Neural progenitor cell (in vitro differentiated cells): ENCODE measurements around the gene BABAM1. TPM values are rescaled to one million over a fixed set of nuclear protein-coding genes. Genes with fewer than 3 reads are reported as not detected.
A peak's percentile ranks its signal among the peaks of the same experiment; 100 is the strongest.

ENCODE experiments used
- DNase-seq: peaks from one replicate; pipeline ENCODE4 v3.0.0-alpha.2; 2016; ENCODE audit warnings: low spot score
- H2AFZ ChIP-seq: fragments of 200-600 bp; sonication (generic); replicated peaks from 2 replicates; pipeline ENCODE4 v1.6.1; 2016; ENCODE audit warnings: antibody characterized with exemption
- H3F3A ChIP-seq: fragments of 200-600 bp; sonication (generic); 2 replicates; pipeline ENCODE4 v1.6.1; 2016; ENCODE audit warnings: antibody characterized with exemption, low read depth
- H3K27ac ChIP-seq: fragments of 200-600 bp; sonication (generic); 2 replicates; pipeline ENCODE4 v1.5.1; 2016; ENCODE audit warnings: mild to moderate bottlenecking
- H3K27me3 ChIP-seq: fragments of 200-600 bp; sonication (generic); 2 replicates; pipeline ENCODE4 v1.6.1; 2016; ENCODE audit warnings: mild to moderate bottlenecking, moderate library complexity
- H3K36me3 ChIP-seq: fragments of 200-600 bp; sonication (generic); 2 replicates; pipeline ENCODE4 v1.5.1; 2016
- H3K4me1 ChIP-seq: fragments of 200-600 bp; sonication (generic); 2 replicates; pipeline ENCODE4 v1.6.1; 2016; ENCODE audit warnings: mixed run types
- H3K4me2 ChIP-seq: fragments of 200-600 bp; sonication (generic); 2 replicates; pipeline ENCODE4 v1.6.1; 2016
- H3K4me3 ChIP-seq: fragments of 200-600 bp; sonication (generic); 2 replicates; pipeline ENCODE4 v1.5.1; 2016
- H3K79me2 ChIP-seq: fragments of 200-600 bp; sonication (generic); 2 replicates; pipeline ENCODE4 v1.6.1; 2016; ENCODE audit warnings: low read depth
- H3K9ac ChIP-seq: fragments of 200-600 bp; sonication (generic); 2 replicates; pipeline ENCODE4 v1.6.1; 2016
- H3K9me3 ChIP-seq: fragments of 200-600 bp; sonication (generic); 2 replicates; pipeline ENCODE4 v1.5.1; 2016; ENCODE audit warnings: low read depth
- H4K20me1 ChIP-seq: fragments of 200-600 bp; sonication (generic); 2 replicates; pipeline ENCODE4 v1.6.1; 2016; ENCODE audit warnings: low read depth
- H3K27ac Mint-ChIP-seq: 3 replicates; pipeline ENCODE4 v1.8.0; 2021; ENCODE audit warnings: mixed read lengths
- H3K27me3 Mint-ChIP-seq: 2 replicates; pipeline ENCODE4 v1.8.0; 2022; ENCODE audit warnings: low read depth, mild to moderate bottlenecking, inconsistent platforms, moderate library complexity, mixed read lengths; ENCODE audit not compliant: insufficient read depth
- H3K36me3 Mint-ChIP-seq: 3 replicates; pipeline ENCODE4 v1.8.0; 2021; ENCODE audit warnings: mixed read lengths
- H3K4me1 Mint-ChIP-seq: 3 replicates; pipeline ENCODE4 v1.8.0; 2021; ENCODE audit warnings: mixed read lengths
- H3K4me3 Mint-ChIP-seq: 3 replicates; pipeline ENCODE4 v1.8.0; 2021; ENCODE audit warnings: mild to moderate bottlenecking, moderate library complexity, mixed read lengths
- H3K9me3 Mint-ChIP-seq: 3 replicates; pipeline ENCODE4 v1.8.0; 2020; ENCODE audit warnings: mixed read lengths
- EZH2 ChIP-seq: fragments of 200-600 bp; sonication (generic); IDR thresholded peaks from 2 replicates; pipeline ENCODE4 v1.6.1; 2017; ENCODE audit warnings: antibody characterized with exemption, mild to moderate bottlenecking, moderate library complexity
- EZH2phosphoT487 ChIP-seq: fragments of 200-600 bp; sonication (generic); IDR thresholded peaks from 2 replicates; pipeline ENCODE4 v1.6.1; 2017; ENCODE audit warnings: antibody characterized with exemption
- total RNA-seq: library from RNA; depleted of rRNA; stranded (reverse); fragments of >200 nt; gene quantifications from 2 replicates; pipeline ENCODE4 v1.2.3, GENCODE V29; 2015; ENCODE audit warnings: low replicate concordance
- TF ChIP-seq, protein P1 (sequence below): fragments of 200-600 bp; sonication (generic); IDR thresholded peaks from 2 replicates; pipeline ENCODE4 v1.5.1; 2017; ENCODE audit warnings: antibody characterized with exemption, mild to moderate bottlenecking

BABAM1 gene
- total RNA-seq, 1 donor from 2014 or later: 89.8 TPM

DNA sequence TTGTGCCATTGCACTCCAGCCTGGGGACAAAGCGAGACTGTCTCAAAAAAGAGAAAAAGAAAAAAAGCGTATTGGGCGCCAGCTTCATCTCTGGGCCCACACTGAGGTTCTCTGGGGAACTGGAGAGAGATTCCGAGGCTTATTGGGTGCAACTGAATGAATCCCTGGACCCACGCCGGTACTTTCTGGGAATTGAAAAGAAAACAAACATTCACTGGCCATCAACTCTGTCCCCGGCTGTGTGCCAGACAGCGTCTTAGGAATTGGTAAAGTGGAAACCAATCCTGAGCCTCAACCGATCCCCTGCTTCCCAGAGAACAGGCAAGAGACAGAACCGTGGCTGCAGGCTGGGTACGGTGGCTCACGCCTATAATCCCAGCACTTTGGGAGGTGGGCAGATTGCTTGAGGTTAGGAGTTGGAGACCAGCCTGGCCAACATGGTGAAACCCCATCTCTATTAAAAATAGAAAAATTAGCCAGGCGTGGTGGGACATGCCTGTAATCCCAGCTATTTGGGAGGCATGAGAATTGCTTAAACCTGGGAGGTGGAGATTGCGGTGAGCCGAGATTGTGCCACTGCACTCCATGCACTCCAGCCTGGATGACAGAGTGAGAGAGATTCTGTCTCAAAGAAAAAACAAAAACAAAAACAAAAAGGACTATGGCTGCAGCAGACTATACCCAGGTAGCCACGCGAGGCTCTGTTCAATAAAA is 58.8 kb downstream of the BABAM1 start:
- no peaks in the 10 kb centered on the region for H3K36me3 ChIP-seq
- H3K27ac Mint-ChIP-seq: no peak overlapping the region
- TF ChIP-seq EZH2 (no peak), EZH2phosphoT487 (no peak)
- TF ChIP-seq, protein P1, sequence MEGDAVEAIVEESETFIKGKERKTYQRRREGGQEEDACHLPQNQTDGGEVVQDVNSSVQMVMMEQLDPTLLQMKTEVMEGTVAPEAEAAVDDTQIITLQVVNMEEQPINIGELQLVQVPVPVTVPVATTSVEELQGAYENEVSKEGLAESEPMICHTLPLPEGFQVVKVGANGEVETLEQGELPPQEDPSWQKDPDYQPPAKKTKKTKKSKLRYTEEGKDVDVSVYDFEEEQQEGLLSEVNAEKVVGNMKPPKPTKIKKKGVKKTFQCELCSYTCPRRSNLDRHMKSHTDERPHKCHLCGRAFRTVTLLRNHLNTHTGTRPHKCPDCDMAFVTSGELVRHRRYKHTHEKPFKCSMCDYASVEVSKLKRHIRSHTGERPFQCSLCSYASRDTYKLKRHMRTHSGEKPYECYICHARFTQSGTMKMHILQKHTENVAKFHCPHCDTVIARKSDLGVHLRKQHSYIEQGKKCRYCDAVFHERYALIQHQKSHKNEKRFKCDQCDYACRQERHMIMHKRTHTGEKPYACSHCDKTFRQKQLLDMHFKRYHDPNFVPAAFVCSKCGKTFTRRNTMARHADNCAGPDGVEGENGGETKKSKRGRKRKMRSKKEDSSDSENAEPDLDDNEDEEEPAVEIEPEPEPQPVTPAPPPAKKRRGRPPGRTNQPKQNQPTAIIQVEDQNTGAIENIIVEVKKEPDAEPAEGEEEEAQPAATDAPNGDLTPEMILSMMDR: no peak

DNA sequence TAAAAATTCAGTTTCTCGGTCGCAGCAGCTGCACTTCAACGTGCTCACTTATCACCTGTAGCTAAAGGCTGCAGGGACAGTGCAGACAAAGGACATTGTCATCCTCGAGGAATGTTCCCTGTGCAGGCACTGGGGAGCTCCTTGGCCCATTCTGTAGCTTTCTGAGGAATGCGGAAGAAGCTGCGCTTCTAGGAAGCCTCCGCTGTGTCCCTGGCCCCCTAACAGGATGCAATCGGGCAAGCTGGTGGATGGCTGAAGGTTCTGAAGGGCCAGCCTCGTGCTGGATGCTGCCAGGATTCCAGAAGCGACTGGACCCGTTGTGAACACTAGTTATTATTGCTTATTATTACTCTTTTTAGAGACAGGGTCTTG is 59.3 kb downstream of the BABAM1 start:
- DNase-seq: peak; percentile 56
- Mint-ChIP-seq H3K4me3 (no peak overlapping the region), H3K36me3 (peaks cover 10% of the 10 kb centered on the region), H3K9me3 (no peaks in the 10 kb centered on the region), H3K27me3 (no peaks in the 10 kb centered on the region), H3K4me1 (peaks cover 8% of the 10 kb centered on the region), H3K27ac (no peak overlapping the region)
- H3K27me3 ChIP-seq: peaks cover 17% of the 10 kb centered on the region
- peaks cover 6% of the 10 kb centered on the region for H4K20me1 ChIP-seq
- no peak for TF ChIP-seq EZH2phosphoT487
- TF ChIP-seq EZH2: no peak
- TF ChIP-seq, protein P1: no peak
- no peak overlapping the region for H3K9ac ChIP-seq
- peak overlapping the region; percentile 12 for H3K4me2 ChIP-seq
- H3K4me3 ChIP-seq: no peak overlapping the region
- no peak overlapping the region for H3K27ac ChIP-seq
- H3K9me3 ChIP-seq: no peaks in the 10 kb centered on the region
- peaks cover 18% of the 10 kb centered on the region for H3K4me1 ChIP-seq
- H2AFZ ChIP-seq: no peak overlapping the region
- no peaks in the 10 kb centered on the region for H3K79me2 ChIP-seq
- no peaks in the 10 kb centered on the region for H3K36me3 ChIP-seq
- peaks cover 50% of the 10 kb centered on the region for H3F3A ChIP-seq

More for the DNA sequence above, 58.8 kb downstream of the BABAM1 start:
- peaks cover 6% of the 10 kb centered on the region for H4K20me1 ChIP-seq
- H3K4me3 Mint-ChIP-seq: no peak overlapping the region
- peaks cover 45% of the 10 kb centered on the region for H3F3A ChIP-seq
- DNase-seq: no peak
- no peak overlapping the region for H3K9ac ChIP-seq
- H3K4me1 Mint-ChIP-seq: peaks cover 8% of the 10 kb centered on the region
- peaks cover 8% of the 10 kb centered on the region for H3K36me3 Mint-ChIP-seq
- peak overlapping the region; percentile 12 for H3K4me2 ChIP-seq
- peaks cover 17% of the 10 kb centered on the region for H3K27me3 ChIP-seq
- H3K4me3 ChIP-seq: no peak overlapping the region
- H3K27me3 Mint-ChIP-seq: peaks cover under 1% of the 10 kb centered on the region
- no peaks in the 10 kb centered on the region for H3K79me2 ChIP-seq
- H3K27ac ChIP-seq: no peak overlapping the region
- H3K9me3 ChIP-seq: no peaks in the 10 kb centered on the region
- peaks cover 18% of the 10 kb centered on the region for H3K4me1 ChIP-seq
- no peaks in the 10 kb centered on the region for H3K9me3 Mint-ChIP-seq
- H2AFZ ChIP-seq: no peak overlapping the region

DNA sequence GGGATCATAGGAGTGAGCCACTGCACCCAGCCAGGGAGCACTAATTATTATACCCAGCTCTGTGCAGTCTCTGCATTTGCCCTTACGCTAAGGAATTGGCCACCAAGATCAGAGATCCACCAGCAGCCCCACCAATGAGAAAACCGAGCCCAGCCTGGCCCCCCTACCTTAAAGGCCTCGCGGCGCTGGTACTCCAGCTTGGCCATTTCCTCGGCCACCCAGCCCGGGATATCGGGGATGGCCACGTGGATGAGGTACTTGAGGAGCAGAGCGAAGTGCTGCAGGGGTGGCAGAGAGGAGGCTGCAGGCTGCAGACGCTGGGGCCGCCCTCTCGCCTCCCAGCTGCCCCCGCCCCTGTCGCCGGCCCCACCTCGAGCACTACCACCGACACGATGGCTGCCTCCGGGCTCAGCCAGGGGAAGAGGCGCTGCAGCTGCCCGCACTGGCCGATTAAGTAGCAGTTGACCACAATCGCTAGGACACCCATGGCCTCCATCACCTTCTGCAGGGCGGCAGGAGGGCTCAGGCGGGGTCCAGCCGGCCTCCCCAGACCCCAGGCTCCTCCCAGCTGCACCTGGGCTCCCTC is 59.9 kb downstream of the BABAM1 start:
- Histone ChIP-seq H3K27me3 (peaks cover 17% of the 10 kb centered on the region), H3K79me2 (no peaks in the 10 kb centered on the region), H3K4me2 (peak overlapping the region; percentile 78), H3K4me3 (peak overlapping the region; percentile 51), H3K9me3 (no peaks in the 10 kb centered on the region), H4K20me1 (peaks cover 6% of the 10 kb centered on the region), H3K36me3 (no peaks in the 10 kb centered on the region), H3F3A (peaks cover 51% of the 10 kb centered on the region), H3K9ac (no peak overlapping the region), H3K27ac (peak overlapping the region; percentile 34), H3K4me1 (peaks cover 18% of the 10 kb centered on the region), H2AFZ (no peak overlapping the region)
- Mint-ChIP-seq H3K36me3 (peaks cover 10% of the 10 kb centered on the region), H3K9me3 (no peaks in the 10 kb centered on the region), H3K27ac (no peak overlapping the region), H3K4me3 (no peak overlapping the region), H3K27me3 (no peaks in the 10 kb centered on the region), H3K4me1 (peaks cover 8% of the 10 kb centered on the region)
- TF ChIP-seq EZH2phosphoT487 (no peak), EZH2 (no peak)
- TF ChIP-seq, protein P1: no peak
- DNase-seq: no peak
